COLO668 (cell line): ENCODE results near the gene PRPSAP2.
"Not testable (repeated sequence)": the region's sequence is repeated elsewhere in the genome, so short reads cannot be mapped to it uniquely, and the experiment has no call there.

Experiments used
- DNase-seq: peaks from one replicate; lab custom pipeline; 2025; ENCODE audit not compliant: unreplicated experiment; lab: John Stamatoyannopoulos, UW

The PRPSAP2 gene

GRCh38 chr17:18889658-18890057 lies 31.7 kb downstream of the PRPSAP2 start:
- no peak for DNase-seq

DNA sequence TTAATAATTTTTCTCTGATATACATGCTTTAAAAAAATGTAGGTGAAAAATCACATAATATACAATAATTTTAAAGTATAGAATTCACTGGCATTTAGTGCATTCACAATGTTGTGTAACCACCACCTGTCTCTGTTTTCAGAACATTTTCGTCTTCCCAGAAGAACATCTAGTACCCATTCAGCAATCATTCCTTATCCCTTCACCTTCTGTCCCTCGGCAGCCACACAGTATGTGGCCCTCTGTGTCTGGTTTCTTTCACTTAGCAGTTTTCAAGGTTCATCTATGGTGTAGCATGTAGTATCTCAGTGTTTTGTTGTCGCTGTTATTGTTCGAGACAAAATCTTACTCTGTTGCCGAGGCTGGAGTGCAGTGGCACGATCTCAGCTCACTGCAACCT lies 33.6 kb downstream of the PRPSAP2 start:
- DNase-seq: no peak

- no peak for DNase-seq
Measured at GRCh38 chr17:18896146-18896545, 38.2 kb downstream of the PRPSAP2 start.

GRCh38 chr17:18896947-18897346 lies 39.0 kb downstream of the PRPSAP2 start:
- no peak for DNase-seq

- DNase-seq: no peak
Measured at GRCh38 chr17:18904482-18904881, 46.6 kb downstream of the PRPSAP2 start.

- DNase-seq: no peak
Measured at GRCh38 chr17:18905226-18905625, 47.3 kb downstream of the PRPSAP2 start.

GRCh38 chr17:18910326-18910725 lies 52.4 kb downstream of the PRPSAP2 start:
- DNase-seq: no peak

- no peak for DNase-seq
Measured at GRCh38 chr17:18910881-18911280, 53.0 kb downstream of the PRPSAP2 start.

DNA sequence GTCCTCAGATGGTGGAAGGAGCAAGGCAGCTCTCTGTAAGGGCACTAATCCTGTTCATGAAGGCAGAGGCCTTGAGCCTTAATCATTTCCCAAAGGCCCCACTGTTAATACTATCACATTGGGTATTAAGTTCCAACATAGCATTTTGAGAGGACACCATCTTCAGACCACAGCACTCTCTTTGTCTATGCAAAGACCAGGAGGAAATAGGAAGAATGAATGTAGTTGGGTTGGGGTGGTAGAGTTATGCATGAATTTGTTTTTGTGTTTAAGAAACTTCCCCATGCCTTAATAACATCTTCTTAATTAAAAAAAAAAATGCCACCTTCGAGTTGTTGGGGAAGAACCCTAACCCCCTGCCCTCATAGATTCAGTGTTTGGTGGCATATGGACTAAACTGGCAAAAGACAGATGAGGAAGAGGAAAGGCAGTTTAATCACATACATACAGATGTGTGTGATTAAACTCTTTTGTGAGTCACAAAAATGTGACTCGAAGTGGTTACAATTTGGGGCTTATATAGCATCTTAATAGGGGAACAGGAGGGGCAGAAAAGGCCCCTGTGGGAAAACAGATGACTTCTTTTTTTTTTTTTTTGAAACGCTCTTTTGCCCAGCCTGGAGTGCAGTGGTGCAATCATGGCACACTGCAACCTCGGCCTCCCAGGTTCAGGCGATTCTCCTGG lies 59.0 kb downstream of the PRPSAP2 start:
- no peak for DNase-seq

DNA sequence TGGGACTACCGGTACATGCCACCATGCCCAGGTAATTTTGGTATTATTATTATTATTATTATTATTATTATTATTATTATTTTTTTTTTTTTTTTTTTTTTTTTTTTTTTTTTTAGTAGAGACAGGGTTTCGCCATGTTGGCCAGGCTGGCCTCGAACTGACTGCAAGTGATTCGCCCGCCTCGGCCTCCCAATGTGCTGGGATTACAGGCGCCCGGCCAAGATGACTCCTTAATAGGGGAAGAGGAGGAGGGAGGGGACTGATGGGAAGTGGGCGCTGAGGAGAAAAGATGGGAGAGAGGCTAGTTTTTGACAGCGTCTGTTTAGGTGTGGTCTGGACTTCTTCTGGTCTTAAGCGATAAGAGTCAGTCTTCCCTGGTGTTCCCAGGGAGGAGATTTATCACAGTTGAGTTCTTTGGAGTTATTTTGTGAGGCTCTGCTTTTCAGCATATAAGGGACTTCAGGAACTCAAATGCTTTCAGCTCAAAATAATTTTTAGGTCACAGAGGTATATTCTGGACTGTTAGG lies 59.6 kb downstream of the PRPSAP2 start:
- DNase-seq: no peak

DNA sequence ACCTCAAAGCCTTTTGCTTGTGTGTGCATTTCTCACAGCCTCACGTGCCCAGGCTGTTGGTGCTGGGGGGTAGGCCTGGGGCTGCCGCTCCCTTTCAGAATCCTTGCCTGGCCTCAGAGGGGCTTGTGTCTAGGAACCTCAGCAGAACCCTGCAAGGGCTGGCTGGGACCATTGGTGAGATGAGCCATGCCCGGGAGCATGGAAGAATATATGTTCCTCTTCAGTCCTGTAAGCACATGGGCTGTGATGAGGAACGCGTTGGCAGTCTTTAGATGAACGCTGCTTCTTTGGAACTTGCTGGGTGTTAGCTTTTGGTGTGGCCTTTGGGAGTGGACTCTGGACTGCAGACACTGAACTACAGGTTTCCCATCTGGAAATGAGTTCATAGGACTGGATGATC lies 62.0 kb downstream of the PRPSAP2 start:
- DNase-seq: no peak

- no peak for DNase-seq
Measured at GRCh38 chr17:18920911-18921441, 63.0 kb downstream of the PRPSAP2 start.

GRCh38 chr17:18921485-18921884 lies 63.6 kb downstream of the PRPSAP2 start:
- DNase-seq: no peak

- no peak for DNase-seq
Measured at GRCh38 chr17:18921912-18922451, 64.1 kb downstream of the PRPSAP2 start.

- not testable (repeated sequence) for DNase-seq
Measured at GRCh38 chr17:18922596-18922995, 64.7 kb downstream of the PRPSAP2 start.

GRCh38 chr17:18925187-18925586 lies 67.3 kb downstream of the PRPSAP2 start:
- no peak for DNase-seq

- no peak for DNase-seq
Measured at GRCh38 chr17:18928628-18929125, 70.7 kb downstream of the PRPSAP2 start.

DNA sequence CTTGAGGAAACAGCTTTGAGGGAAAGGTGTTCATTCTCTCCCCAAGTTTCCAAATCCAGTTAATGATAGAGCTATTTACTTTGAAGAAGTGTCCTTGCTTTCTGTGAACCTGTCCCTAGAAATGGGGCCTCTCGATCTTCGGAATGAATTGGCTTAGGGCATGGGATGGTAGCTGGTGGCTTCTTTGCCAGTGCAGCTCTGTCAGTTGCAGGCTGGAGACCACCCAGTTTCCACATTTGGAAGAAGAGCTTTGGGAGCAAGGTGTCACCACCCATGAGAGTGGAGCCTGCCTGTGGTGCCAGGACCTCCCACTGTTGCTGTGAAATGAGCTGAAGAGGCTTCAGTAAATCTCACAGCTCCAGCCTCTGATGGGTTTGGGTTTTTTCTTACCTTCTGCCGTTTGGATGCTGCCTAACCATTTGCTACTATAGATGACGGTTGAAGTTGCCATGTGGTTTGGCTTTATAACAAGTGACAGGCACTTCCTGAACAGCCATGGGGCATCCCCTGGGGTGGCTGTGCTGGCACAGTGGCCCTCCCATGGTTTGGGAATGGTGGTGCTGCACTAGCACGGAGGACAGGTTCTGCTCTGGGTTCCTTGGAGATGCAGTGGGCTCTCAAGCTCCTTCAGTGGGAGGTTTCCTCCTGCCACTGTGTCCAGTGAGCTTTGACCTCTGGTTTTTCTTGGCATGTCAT lies 74.6 kb downstream of the PRPSAP2 start:
- no peak for DNase-seq

- no peak for DNase-seq
Measured at GRCh38 chr17:18933102-18934058, 75.4 kb downstream of the PRPSAP2 start.

DNA sequence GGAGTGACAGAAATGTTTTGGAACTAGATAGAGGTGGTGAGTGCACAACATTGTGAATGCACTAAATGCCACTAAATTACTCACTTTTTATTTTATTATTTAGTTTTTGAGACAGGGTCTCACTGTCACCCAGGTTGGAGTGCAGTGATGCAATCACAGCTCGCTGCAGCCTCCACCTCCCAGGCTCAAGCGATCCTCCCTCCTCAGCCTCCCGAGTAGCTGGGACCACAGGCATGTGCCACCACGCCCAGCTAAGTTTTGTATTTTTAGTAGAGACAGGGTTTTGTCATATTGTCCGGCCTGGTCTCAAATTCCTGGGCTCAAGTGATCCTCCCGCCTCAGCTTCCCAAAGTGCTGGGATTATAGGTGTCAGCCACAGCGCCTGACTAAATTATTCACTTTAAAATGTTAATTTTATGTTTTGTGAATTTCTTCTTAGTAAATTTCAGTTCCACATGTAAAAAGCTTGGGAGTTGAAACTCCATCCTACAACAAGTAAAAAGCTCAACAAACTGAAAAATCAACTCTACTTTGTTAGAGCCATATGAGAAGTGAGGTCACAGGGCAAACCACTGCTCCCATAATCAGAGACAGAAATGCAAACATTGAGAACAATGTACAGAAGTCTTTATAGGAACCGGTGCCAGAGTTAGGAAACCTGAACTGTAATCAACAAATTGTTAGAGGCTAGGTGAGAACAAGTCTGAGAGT lies 80.2 kb downstream of the PRPSAP2 start:
- DNase-seq: no peak
